Measurements from ENCODE around the gene RPL39. TPM values are rescaled to one million over a fixed set of nuclear protein-coding genes. Genes with fewer than 3 reads are reported as not detected.
"Not testable (repeated sequence)": the region's sequence is repeated elsewhere in the genome, so short reads cannot be mapped to it uniquely, and the experiment has no call there.

Gene RPL39
- total and polyA plus RNA-seq, 9 donors: 2,907 to 12,575 (median 3,754) TPM

DNA sequence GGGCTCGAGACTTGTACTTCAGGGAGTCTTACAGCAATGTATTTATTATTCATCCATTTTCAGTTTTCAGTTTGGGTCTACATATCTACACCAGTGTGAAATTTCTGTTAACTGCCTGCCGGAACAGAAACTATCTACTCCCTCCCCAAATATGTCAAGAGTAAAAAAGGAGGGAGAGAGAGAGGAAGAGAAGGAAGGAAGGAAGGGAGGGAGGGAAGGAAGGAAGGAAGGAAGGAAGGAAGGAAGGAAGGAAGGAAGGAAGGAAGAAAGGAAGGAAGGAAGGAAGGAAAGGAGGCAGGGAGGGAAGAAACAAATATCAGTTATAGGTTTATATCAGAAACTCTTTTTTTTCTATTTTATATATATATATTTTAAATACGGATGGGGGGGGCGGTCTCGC, 12.6 kb downstream of the RPL39 start:
- Histone ChIP-seq H3K27me3 (no peaks in the 10 kb centered on the region), H3K4me3 (no peak overlapping the region), H3K4me1 (ENCODE audit: insufficient read depth) (peaks cover 2% of the 10 kb centered on the region), H3K9me3 (no peaks in the 10 kb centered on the region), H3K36me3 (no peaks in the 10 kb centered on the region), H3K27ac (no peak overlapping the region)
- TF ChIP-seq POLR2A (IDR thresholded peaks at IDR 0.05) (no peak), EP300 (IDR thresholded peaks at IDR 0.05) (no peak)
- TF ChIP-seq, protein P1, sequence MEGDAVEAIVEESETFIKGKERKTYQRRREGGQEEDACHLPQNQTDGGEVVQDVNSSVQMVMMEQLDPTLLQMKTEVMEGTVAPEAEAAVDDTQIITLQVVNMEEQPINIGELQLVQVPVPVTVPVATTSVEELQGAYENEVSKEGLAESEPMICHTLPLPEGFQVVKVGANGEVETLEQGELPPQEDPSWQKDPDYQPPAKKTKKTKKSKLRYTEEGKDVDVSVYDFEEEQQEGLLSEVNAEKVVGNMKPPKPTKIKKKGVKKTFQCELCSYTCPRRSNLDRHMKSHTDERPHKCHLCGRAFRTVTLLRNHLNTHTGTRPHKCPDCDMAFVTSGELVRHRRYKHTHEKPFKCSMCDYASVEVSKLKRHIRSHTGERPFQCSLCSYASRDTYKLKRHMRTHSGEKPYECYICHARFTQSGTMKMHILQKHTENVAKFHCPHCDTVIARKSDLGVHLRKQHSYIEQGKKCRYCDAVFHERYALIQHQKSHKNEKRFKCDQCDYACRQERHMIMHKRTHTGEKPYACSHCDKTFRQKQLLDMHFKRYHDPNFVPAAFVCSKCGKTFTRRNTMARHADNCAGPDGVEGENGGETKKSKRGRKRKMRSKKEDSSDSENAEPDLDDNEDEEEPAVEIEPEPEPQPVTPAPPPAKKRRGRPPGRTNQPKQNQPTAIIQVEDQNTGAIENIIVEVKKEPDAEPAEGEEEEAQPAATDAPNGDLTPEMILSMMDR (IDR thresholded peaks at IDR 0.05): no peak
- 80 to 86% (median 84%) methylated on average over 5 of the region's 5 CpGs for WGBS, 3 donors
- intact Hi-C loops (cut with DNase I): no loop called here
- DNase-seq: no peak

DNA sequence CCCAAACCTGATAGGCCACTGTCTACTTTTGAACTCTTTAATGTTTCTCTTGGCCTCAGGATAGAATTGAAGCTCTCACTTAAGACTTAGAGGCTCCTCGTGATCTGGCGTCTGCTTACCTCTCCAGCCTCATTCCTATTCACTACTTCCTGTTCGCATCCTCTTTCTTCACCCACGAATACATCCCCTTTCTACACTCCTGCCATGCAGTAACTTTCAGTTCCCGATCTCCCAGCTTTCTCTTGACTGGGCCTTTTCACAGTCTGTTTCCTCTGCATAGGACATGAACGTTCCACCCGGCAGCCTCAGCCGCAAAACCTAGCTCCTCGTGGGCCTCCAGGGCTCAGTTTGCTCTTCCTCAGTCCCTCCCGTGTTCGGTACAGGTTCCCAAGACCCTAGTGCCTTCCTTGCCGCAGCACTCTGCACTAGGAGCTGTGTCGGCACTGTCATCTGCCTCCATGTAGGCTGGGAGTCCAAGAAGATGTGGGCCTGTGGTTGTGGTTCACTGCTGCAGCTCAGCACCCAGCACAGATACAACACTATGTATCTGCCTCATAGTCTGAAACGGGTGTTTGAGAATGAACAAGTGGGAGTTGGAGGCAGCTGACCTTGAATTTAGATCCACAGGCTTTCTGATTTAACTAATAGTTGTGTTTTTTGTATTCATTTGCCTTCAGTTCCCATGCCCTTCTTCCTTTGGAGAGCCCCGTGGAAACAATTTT, 15.8 kb downstream of the RPL39 start:
- H3K27ac ChIP-seq: no peak overlapping the region
- no peaks in the 10 kb centered on the region for H3K36me3 ChIP-seq
- DNase-seq: no peak
- no peaks in the 10 kb centered on the region for H3K27me3 ChIP-seq
- no peak for TF ChIP-seq EP300 (IDR thresholded peaks at IDR 0.05)
- TF ChIP-seq POLR2A (IDR thresholded peaks at IDR 0.05): no peak
- TF ChIP-seq, protein P1 (IDR thresholded peaks at IDR 0.05): no peak
- intact Hi-C loops (cut with DNase I): no loop called here
- H3K4me3 ChIP-seq: no peak overlapping the region
- H3K4me1 ChIP-seq (ENCODE audit: insufficient read depth): peaks cover 2% of the 10 kb centered on the region
- 45 to 66% (median 48%) methylated on average over 15 of the region's 15 CpGs for WGBS, 3 donors
- no peaks in the 10 kb centered on the region for H3K9me3 ChIP-seq

DNA sequence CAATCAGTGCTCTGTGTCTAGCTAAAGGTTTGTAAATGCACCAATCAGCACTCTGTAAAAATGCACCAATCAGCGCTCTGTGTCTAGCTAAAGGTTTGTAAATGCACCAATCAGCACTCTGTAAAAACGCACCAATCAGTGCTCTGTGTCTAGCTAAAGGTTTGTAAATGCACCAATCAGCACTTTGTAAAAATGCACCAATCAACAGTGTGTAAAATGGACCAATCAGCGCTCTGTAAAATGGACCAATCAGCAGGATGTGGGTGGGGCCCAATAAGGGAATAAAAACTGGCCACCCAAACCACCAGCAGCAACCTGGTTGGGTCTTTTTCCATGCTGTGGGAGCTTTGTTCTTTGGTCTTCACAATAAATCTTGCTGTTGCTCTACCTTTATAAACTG, 22.0 kb downstream of the RPL39 start:
- H3K4me1 ChIP-seq (ENCODE audit: insufficient read depth); H3K9me3 ChIP-seq; H3K27me3 ChIP-seq; H3K4me3 ChIP-seq; DNase-seq; H3K27ac ChIP-seq; intact Hi-C loops (cut with DNase I); H3K36me3 ChIP-seq: not testable (repeated sequence)
- 73 to 87% (median 81%) methylated on average over 3 of the region's 3 CpGs for WGBS, 3 donors

DNA sequence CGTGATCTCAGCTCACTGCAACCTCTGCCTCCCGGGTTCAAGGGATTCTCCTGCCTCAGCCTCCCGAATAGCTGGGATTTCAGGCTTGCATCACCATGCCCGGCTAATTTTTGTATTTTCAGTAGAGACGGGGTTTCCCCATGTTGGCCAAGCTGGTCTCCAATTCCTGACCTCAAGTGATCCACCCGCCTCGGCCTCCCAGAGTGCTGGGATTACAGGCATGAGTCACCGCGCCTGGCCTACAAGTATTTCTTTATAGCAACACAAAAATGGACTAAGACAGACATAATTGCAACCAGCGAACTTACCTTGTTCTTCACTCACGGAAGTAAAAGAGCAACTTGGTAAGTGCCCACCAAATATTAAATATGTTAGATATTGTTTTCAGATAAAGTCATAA, 23.0 kb downstream of the RPL39 start:
- H3K4me3 ChIP-seq; H3K36me3 ChIP-seq; DNase-seq; H3K27me3 ChIP-seq; intact Hi-C loops (cut with DNase I); H3K27ac ChIP-seq; H3K4me1 ChIP-seq (ENCODE audit: insufficient read depth); H3K9me3 ChIP-seq: not testable (repeated sequence)
- WGBS, 3 donors: 86 to 93% (median 87%) methylated on average over 11 of the region's 11 CpGs

DNA sequence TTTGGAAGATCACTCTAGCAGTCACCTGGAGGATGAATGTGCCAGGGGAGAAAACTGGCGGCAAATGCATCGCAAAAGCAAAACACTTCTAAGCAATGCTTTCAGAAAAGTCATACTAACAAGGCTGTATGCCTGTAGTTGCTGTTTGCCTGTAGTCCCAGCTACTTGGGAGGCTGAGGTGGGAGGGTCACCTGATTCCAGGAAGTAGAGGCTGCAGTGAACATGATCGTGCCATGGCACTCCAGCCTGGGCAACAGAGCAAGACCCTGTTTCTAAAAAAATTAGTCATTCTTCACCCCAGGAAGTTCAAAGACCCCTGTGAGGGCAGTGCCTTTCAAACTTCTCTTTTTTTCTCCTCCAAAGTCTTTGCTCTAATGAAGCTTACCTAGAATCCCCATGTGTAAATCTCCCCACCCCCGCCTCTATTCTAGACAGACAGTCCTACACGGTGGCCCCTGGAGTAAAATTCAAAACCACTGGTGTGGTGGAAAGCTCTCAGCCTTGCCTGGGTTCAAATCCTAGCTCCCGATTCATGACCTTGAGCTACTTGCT, 27.5 kb downstream of the RPL39 start:
- WGBS, 3 donors: 72 to 86% (median 81%) methylated on average over 6 of the region's 6 CpGs
- Histone ChIP-seq H3K36me3 (no peaks in the 10 kb centered on the region), H3K4me3 (no peak overlapping the region), H3K27ac (no peak overlapping the region), H3K27me3 (no peaks in the 10 kb centered on the region), H3K9me3 (no peaks in the 10 kb centered on the region), H3K4me1 (ENCODE audit: insufficient read depth) (no peaks in the 10 kb centered on the region)
- DNase-seq: no peak
- intact Hi-C loops (cut with DNase I): no loop called here
- TF ChIP-seq, protein P1 (IDR thresholded peaks at IDR 0.05): no peak
- no peak for TF ChIP-seq EP300 (IDR thresholded peaks at IDR 0.05)
- no peak for TF ChIP-seq POLR2A (IDR thresholded peaks at IDR 0.05)
